B cell (primary cell): ENCODE measurements around the gene ATP11C. TPM values are rescaled to one million over a fixed set of nuclear protein-coding genes. Genes with fewer than 3 reads are reported as not detected.

Experiments
- ATAC-seq: fragments of 200-7000 bp; cut with Tn5 transposase; one replicate; pipeline ENCODE4 v1.10.0; 2021; ENCODE audit warnings: low read depth, mild to moderate bottlenecking, moderate number of reproducible peaks, moderate library complexity
- CTCF ChIA-PET: fragments of 350-600 bp; sonication (Branson Sonifier 250); formaldehyde crosslinking; loops from one replicate; lab custom pipeline; 2021; ENCODE audit warnings: antibody characterized with exemption, inconsistent platforms; lab: Charles Lee
- POLR2A ChIA-PET: fragments of 350-600 bp; sonication (Branson Sonifier 250); formaldehyde crosslinking; loops from one replicate; lab custom pipeline; 2021; ENCODE audit warnings: antibody characterized with exemption; lab: Charles Lee
- DNase-seq: peaks from one replicate; pipeline ENCODE4 v3.0.0; 2013
- H2AFZ ChIP-seq: 2 replicates; pipeline ENCODE4 v1.6.1; 2012; ENCODE audit warnings: mild to moderate bottlenecking, low read depth, low read length; ENCODE audit not compliant: insufficient read depth, poor library complexity, severe bottlenecking
- H3K27ac ChIP-seq, 2 donors: 1 replicate in 1 of 2; 2 replicates in 1 of 2; pipeline ENCODE4 v1.5.1; 2012 to 2013; ENCODE audit warnings: low read length in 2 of 2, mild to moderate bottlenecking in 2 of 2, moderate library complexity in 1 of 2
- H3K27me3 ChIP-seq, 4 experiments: fragments of 200-600 bp in 1 of 4; sonication (generic) in 1 of 4; replicated peaks in 1 of 4; 1 replicate in 2 of 4; 2 replicates in 2 of 4; pipeline versions ENCODE4 v1.6.1 to v1.7.0; 2013 to 2016; ENCODE audit warnings: low read length in 3 of 4, mild to moderate bottlenecking in 2 of 4, mixed read lengths in 1 of 4, moderate library complexity in 1 of 4; ENCODE audit not compliant: insufficient read depth in 4 of 4, control insufficient read depth in 3 of 4; ENCODE audit errors: control extremely low read depth in 1 of 4
- H3K36me3 ChIP-seq, 2 experiments: replicated peaks in 1 of 2; 1 replicate in 1 of 2; 2 replicates in 1 of 2; pipeline versions ENCODE4 v1.6.1 to v1.7.1; 2013; ENCODE audit warnings: low read length in 1 of 2; ENCODE audit not compliant: insufficient read depth in 2 of 2, control insufficient read depth in 1 of 2; ENCODE audit errors: control extremely low read depth in 1 of 2, extremely low read depth in 1 of 2
- H3K4me1 ChIP-seq, 2 donors: fragments of 200-600 bp in 1 of 2; sonication (generic) in 1 of 2; 1 replicate in 1 of 2; 2 replicates in 1 of 2; pipeline versions ENCODE4 v1.5.1 to v1.6.1; 2013 to 2017; ENCODE audit warnings: low read length in 2 of 2; ENCODE audit not compliant: control insufficient read depth in 2 of 2, insufficient read depth in 2 of 2
- H3K4me2 ChIP-seq: replicated peaks from 2 replicates; pipeline ENCODE3; 2012; ENCODE audit warnings: mild to moderate bottlenecking, low read depth, low read length; ENCODE audit not compliant: poor library complexity, severe bottlenecking
- H3K4me3 ChIP-seq, 5 experiments: fragments of 200-600 bp in 1 of 5; sonication (generic) in 1 of 5; 1 replicate in 3 of 5; 2 replicates in 2 of 5; pipeline versions ENCODE4 v1.5.1 to v1.7.0; 2011 to 2016; ENCODE audit warnings: low read length in 4 of 5, mild to moderate bottlenecking in 4 of 5, low read depth in 2 of 5, control low read depth in 1 of 5, moderate library complexity in 1 of 5; ENCODE audit not compliant: insufficient read depth in 1 of 5; ENCODE audit errors: control extremely low read depth in 1 of 5, extremely low read depth in 1 of 5
- H3K79me2 ChIP-seq: fragments of 200-600 bp; sonication (generic); one replicate; pipeline ENCODE4 v1.6.0; 2016; ENCODE audit warnings: low read length; ENCODE audit not compliant: control insufficient read depth, insufficient read depth
- H3K9ac ChIP-seq: fragments of 200-600 bp; sonication (generic); 2 replicates; pipeline ENCODE4 v1.6.1; 2017; ENCODE audit warnings: mild to moderate bottlenecking, low read length, moderate library complexity
- H3K9me3 ChIP-seq, 3 donors: one replicate each; pipeline versions ENCODE4 v1.6.1 to v1.7.1; 2013; ENCODE audit warnings: low read length in 2 of 3; ENCODE audit not compliant: control insufficient read depth in 2 of 3, insufficient read depth in 1 of 3; ENCODE audit errors: control extremely low read depth in 1 of 3
- H4K20me1 ChIP-seq: 2 replicates; pipeline ENCODE4 v1.6.0; 2012; ENCODE audit warnings: mild to moderate bottlenecking, low read length; ENCODE audit not compliant: insufficient read depth, control insufficient read depth, poor library complexity, severe bottlenecking
- H3K27ac Mint-ChIP-seq: one replicate; pipeline ENCODE4 v1.8.0; 2021; ENCODE audit warnings: mixed read lengths
- H3K27me3 Mint-ChIP-seq: one replicate; pipeline ENCODE4 v1.8.0; 2021; ENCODE audit warnings: mixed read lengths
- H3K4me1 Mint-ChIP-seq: one replicate; pipeline ENCODE4 v1.8.0; 2021; ENCODE audit warnings: mixed read lengths
- H3K4me3 Mint-ChIP-seq: one replicate; pipeline ENCODE4 v1.8.0; 2021; ENCODE audit warnings: mixed read lengths
- H3K9me3 Mint-ChIP-seq: one replicate; pipeline ENCODE4 v1.8.0; 2022; ENCODE audit warnings: mixed read lengths; ENCODE audit not compliant: insufficient read depth
- EZH2 ChIP-seq: IDR thresholded peaks from 2 replicates; pipeline ENCODE4 v1.6.1; 2012; ENCODE audit warnings: borderline replicate concordance, low read depth, mild to moderate bottlenecking, moderate library complexity, low read length; ENCODE audit not compliant: insufficient read depth, poor library complexity, severe bottlenecking
- WGBS: methylation state at CpG from one replicate; pipeline ENCODE4 v1.1.5; 2013; ENCODE audit warnings: missing lambda C conversion rate; ENCODE audit not compliant: insufficient coverage; 5-methylcytosine and 5-hydroxymethylcytosine counted together
- intact Hi-C: fragments of 100-400 bp; cut with micrococcal nuclease; formaldehyde crosslinking; loops from one replicate; pipeline ENCODE4 v1.10.0; 2022
- polyA plus RNA-seq: library from polyadenylated mRNA; depleted of rRNA; stranded (reverse); fragments of >200 nt; gene quantifications from 2 replicates; pipeline ENCODE4 v1.2.3, GENCODE V29; 2012
- total RNA-seq, 2 donors: library from RNA; stranded (reverse); fragments of 120-200 nt in 1 of 2; gene quantifications; 1 replicate in 1 of 2; 2 replicates in 1 of 2; pipeline versions ENCODE4 v1.2.3 to v1.2.4, GENCODE V29; 2013 to 2022
- TF ChIP-seq, protein P1 (sequence below): fragments of 200-600 bp; IDR thresholded peaks from one replicate; pipeline ENCODE4 v1.8.0; 2022; ENCODE audit warnings: antibody characterized with exemption, mild to moderate bottlenecking

The ATP11C gene
- total and polyA plus RNA-seq, 2 donors (not counting 1 experiment from before 2014, with no cell fraction given) = 8.5 to 29.2 TPM

DNA sequence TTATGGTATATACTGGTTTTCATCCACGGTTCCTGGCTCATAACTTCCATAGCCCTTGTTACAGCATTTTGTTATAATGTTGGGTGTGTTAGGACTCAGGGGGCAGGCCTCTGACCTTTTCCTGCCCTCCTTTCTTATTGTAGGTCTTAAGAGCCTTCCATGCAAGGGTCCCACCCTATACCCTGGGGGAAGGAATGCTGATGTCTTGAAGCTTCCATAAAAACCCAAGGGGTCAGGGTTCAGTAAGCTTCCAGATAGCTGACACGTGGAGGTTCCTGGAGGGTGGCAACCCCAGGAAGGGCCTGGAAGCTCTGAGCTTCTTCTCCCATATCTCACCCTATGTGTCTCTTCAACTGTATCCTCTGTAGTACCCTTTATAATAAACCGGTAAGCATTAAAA, 29.6 kb downstream of the ATP11C start:
- H3K27me3 Mint-ChIP-seq = no peaks in the 10 kb centered on the region
- no peaks in the 10 kb centered on the region for H3K27me3 ChIP-seq
- ChIA-PET CTCF (no interaction called here), POLR2A (no interaction called here)
- no peaks in the 10 kb centered on the region for H3K9me3 ChIP-seq
- H3K9ac ChIP-seq = no peak overlapping the region
- H3K36me3 ChIP-seq = no peaks in the 10 kb centered on the region
- DNase-seq = no peak
- H3K9me3 Mint-ChIP-seq = no peaks in the 10 kb centered on the region
- intact Hi-C loops = no loop called here
- no CpG with 5 or more reads among the region's 3 CpGs for WGBS
- H3K27ac Mint-ChIP-seq = no peak overlapping the region
- H3K27ac ChIP-seq = no peak overlapping the region
- H3K4me3 Mint-ChIP-seq = no peak overlapping the region
- H4K20me1 ChIP-seq = peaks cover 5% of the 10 kb centered on the region
- H3K4me2 ChIP-seq = no peak overlapping the region
- H3K4me1 ChIP-seq = no peaks in the 10 kb centered on the region
- no peak for ATAC-seq
- H3K4me1 Mint-ChIP-seq = peaks cover 16% of the 10 kb centered on the region
- H2AFZ ChIP-seq = no peak overlapping the region
- TF ChIP-seq, protein P1, sequence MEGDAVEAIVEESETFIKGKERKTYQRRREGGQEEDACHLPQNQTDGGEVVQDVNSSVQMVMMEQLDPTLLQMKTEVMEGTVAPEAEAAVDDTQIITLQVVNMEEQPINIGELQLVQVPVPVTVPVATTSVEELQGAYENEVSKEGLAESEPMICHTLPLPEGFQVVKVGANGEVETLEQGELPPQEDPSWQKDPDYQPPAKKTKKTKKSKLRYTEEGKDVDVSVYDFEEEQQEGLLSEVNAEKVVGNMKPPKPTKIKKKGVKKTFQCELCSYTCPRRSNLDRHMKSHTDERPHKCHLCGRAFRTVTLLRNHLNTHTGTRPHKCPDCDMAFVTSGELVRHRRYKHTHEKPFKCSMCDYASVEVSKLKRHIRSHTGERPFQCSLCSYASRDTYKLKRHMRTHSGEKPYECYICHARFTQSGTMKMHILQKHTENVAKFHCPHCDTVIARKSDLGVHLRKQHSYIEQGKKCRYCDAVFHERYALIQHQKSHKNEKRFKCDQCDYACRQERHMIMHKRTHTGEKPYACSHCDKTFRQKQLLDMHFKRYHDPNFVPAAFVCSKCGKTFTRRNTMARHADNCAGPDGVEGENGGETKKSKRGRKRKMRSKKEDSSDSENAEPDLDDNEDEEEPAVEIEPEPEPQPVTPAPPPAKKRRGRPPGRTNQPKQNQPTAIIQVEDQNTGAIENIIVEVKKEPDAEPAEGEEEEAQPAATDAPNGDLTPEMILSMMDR = no peak
- TF ChIP-seq EZH2 = no peak
- H3K4me3 ChIP-seq = no peak overlapping the region
- H3K79me2 ChIP-seq = peaks cover 17% of the 10 kb centered on the region

DNA sequence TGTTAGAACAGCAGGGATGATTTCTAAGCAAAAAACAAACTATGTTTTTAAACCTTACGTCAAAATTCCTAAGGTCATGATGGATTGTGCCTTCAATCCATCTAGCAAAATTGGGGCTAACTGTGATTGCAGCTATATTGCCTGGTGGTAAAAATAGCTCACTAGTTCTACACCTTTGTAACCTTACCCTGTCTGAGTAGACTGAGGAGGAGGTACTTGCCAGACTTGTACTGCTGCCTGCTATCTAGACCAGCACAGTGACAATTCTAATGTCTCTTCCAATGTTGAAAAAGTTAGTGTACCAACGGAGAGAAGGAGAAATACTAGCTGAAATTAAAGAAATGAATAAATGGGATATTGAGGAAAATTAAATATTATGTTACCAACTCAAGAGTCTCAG, 30.3 kb downstream of the ATP11C start:
- peaks cover 17% of the 10 kb centered on the region for H3K79me2 ChIP-seq
- POLR2A ChIA-PET = no interaction called here

More for the DNA sequence above, 30.3 kb downstream of the ATP11C start:
- Mint-ChIP-seq H3K27ac (no peak overlapping the region), H3K27me3 (no peaks in the 10 kb centered on the region), H3K9me3 (no peaks in the 10 kb centered on the region), H3K4me3 (no peak overlapping the region), H3K4me1 (peaks cover 18% of the 10 kb centered on the region)
- Histone ChIP-seq H2AFZ (no peak overlapping the region), H4K20me1 (peaks cover 5% of the 10 kb centered on the region), H3K27ac (no peak overlapping the region), H3K9ac (no peak overlapping the region), H3K9me3 (no peaks in the 10 kb centered on the region), H3K4me1 (no peaks in the 10 kb centered on the region), H3K27me3 (no peaks in the 10 kb centered on the region), H3K4me2 (no peak overlapping the region), H3K4me3 (no peak overlapping the region), H3K36me3 (no peaks in the 10 kb centered on the region)
- TF ChIP-seq EZH2 = no peak
- TF ChIP-seq, protein P1 = no peak
- DNase-seq = no peak
- WGBS = no CpG with 5 or more reads among the region's 2 CpGs
- no peak for ATAC-seq
- CTCF ChIA-PET = no interaction called here
- intact Hi-C loops = no loop called here
